NCI-H146 treated with DMSO at 0.1 percent for 48 hours (cell line): ENCODE data around the gene TFCP2L1.
"Not testable (repeated sequence)": the region's sequence is repeated elsewhere in the genome, so short reads cannot be mapped to it uniquely, and the experiment has no call there.

Experiments used
- DNase-seq: peaks from one replicate; lab custom pipeline; 2025; ENCODE audit not compliant: unreplicated experiment; lab: John Stamatoyannopoulos, UW

Gene TFCP2L1

DNA sequence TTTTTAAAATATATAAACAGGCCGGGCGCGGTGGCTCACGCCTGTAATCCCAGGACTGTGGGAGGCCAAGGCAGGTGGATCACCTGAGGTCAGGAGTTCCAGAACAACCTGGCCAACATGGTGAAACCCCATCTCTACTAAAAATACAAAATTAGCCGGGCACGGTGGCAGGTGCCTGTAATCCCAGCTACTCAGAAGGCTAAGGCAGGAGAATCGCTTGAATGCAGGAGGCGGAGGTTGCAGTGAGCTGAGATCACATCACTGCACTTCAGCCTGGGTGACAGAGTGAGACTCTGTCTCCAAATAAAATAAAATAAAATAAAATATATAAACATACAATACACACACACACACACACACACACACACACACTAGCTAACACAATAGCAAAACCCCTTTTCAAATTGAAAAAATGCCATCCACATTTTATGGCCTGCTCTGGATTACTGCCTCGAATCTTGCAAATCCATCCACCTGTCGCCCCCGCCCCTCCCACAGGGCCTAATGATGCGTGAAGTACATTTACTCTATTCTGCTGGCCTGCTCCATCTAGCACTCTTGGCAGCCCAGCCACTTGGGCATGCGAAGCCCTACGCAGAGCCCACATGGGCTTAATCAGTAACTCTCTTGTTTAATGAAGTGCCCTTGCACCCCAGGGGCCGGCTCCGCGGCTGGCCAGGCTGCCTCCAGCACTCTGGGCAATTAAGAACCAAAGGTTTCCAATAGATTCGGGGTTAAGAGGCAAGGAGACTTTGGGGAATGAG lies 57.4 kb downstream of the TFCP2L1 start:
- DNase-seq: peak; percentile 95

DNA sequence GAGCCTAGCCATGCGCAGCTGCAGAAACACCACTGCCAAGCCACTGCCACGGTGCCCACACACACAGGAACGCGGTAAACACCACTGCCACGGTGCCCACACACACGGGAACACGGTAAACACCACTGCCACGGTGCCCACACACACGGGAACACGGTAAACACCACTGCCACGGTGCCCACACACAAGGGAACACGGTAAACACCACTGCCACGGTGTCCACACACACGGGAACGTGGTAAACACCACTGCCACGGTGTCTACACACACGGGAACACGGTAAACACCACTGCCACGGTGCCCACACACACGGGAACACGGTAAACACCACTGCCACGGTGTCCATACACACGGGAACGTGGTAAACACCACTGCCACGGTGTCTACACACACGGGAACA lies 59.3 kb downstream of the TFCP2L1 start:
- DNase-seq: not testable (repeated sequence)

DNA sequence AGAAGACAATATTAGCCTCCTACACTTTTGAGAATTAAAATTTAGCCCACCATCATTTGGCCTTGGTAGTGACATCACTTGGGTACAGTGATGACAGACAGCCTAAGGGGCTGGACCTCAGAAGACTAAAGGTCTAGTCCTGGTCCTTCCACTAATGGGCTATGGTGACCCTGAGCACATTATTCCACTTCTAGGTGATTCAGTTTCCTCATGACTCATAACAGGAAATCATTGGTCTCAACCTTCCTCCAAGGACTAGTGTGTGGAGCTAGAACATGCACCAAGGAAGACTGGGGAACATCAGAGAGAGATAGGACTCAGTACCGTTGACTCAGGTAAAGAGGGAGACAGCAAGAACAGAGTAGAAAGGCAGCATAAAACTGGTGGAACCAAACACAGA lies 64.0 kb downstream of the TFCP2L1 start:
- DNase-seq: no peak

DNA sequence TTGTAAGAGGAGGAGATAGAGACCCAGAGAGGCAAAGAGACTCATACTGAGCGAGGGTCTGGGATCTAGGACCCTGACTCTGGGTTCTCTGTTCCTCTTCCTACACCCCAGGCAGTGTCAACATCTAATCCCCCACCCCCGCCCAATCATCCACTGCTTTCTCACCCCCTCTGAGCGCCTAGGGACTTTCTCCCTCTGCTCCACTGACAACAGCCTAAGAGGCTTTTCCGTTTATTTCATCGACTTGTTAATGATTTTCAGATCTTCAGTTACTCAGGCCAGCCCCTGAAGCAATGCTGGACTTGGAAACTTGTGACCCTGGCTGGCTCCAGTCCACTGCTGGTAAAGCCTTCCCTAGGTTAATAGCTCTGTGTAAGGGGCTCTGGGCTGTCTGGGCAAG lies 65.1 kb downstream of the TFCP2L1 start:
- DNase-seq: no peak

DNA sequence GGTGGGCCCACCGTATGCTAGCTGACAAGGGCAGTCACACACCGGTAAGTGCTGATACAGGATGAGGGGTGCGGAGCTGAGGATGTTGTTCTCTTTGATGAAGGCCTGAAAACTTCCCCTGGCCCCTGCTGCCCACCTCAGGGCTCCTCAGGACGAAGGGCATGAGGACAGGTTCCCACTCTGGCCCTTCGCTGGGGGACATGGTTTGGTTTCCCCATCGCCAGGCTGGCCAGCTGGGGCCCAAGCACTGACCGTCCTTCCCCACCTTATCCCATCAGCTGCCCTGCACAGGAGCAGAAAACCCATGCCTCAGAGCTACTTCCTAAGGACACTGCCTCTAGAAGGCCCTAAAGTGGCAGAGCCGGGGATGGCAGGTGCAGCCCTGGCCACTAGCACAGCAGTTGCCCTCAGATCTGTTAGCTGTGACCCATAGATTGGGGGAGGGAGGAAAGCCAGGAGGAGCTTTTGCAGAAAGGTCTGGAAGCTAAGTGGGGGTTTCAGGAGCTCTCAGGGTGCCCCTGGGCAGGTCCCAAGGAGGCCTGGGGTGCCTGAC lies 66.5 kb downstream of the TFCP2L1 start:
- no peak for DNase-seq

DNA sequence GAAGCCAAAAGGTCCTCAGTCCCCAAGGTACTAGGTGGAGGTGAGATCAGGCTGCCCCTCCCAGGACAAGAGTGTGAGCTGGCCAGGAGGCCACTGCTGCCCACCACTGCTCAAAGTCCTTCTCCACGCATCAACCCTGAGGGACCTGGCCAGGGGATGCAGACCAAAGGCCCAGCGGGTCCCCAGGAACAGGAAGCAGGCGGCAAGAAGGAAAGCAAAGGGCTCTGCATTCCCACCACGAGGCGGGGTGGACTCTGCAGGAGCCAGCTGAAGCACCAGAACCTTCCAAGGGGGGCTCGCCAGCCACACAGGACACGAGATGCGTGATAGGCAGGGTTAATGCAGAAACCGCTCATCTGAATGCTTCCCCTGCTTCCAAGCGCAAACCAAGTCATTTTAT lies 67.4 kb downstream of the TFCP2L1 start:
- DNase-seq: no peak

DNA sequence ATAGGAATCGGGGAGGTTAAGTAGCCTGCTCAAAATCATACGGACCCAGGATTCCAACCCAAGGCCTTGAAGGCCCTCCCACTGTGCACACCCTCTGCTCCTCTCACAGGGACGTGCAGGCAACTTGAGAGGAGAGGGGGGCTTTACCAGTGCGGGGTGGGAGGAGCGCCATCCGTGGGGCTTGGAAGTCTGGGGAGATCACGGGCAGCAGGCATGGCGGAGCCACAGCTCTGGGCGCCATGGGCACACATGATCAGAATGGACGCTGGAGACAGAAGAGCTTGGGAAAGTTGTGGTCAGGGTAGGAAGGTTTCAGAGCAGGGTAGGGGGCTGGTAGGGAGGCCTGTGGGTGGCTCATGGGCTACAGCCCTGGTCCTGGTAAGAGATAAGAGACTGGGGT lies 70.7 kb downstream of the TFCP2L1 start:
- no peak for DNase-seq

DNA sequence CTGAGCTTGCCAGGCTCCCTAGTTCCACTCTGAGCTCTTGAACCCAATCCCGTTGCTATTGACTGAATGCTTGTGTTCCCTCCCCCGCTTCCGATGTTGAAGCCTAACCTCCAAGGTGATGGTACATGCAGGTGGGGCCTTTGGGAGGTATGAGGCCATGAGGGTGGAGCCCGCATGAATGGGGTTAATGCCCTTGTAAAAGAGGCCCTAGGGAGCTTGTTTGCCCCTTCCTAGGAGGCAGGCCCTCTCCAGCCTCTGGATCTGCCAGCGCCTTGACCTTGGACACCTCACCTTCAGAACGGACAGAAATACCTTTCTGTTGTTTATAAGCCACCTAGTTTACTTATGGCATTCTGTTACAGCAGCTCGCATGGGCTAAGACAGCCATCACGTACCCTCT lies 71.6 kb downstream of the TFCP2L1 start:
- DNase-seq: no peak

DNA sequence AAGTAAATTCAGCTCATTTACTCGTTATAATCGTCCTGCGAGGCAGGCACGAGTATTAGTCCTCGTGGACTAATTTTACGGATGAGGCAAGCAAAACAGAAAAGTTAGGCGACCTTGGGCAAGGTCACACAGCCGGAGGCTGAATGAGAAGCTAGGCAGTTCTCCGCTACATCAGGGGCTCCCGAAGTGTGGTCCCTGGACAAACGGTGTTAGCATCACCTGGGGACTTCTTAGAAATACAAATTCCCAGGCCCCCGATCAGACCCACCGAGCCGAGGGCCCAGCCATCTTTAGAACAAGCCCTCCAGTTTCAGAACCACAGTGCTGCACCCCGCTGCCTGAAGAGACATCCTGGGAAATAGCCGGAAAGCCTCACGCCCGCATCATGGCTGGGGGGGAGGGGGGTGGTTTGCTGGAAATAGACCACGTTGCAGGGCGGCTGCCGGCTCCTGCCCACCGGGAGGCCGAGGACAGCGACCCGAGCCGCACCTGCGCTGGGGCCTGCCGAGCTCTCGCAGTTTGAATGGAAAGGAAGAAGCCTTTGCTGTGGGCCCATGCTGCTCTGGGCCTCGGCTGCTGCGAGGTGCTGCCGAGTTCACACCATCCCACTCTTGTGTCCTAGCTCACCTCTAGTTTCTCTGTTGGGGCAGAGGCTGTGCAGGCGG lies 72.2 kb downstream of the TFCP2L1 start:
- DNase-seq: no peak

DNA sequence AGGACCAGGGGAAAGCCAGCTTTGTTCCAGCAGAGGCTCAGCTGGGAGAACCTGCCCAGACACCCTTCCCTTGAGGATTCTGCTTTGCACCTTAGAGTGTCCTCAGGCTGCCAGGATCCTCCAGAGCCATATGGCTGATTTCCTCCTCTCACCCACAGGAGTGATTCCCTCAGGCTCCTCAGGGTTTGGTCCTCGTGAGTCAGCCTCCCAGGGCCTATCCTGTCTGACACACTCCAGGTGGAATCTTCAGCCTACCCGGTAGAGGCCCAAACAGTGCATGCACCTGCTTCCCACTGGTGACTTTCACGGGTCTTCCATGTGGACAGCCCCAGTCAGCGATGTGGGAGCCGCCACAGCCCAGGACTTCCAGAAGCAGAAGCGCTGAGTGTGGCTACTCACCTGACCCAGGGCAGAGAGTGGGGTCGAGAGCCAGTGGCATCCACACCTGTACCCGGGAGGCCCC lies 73.3 kb downstream of the TFCP2L1 start:
- no peak for DNase-seq

DNA sequence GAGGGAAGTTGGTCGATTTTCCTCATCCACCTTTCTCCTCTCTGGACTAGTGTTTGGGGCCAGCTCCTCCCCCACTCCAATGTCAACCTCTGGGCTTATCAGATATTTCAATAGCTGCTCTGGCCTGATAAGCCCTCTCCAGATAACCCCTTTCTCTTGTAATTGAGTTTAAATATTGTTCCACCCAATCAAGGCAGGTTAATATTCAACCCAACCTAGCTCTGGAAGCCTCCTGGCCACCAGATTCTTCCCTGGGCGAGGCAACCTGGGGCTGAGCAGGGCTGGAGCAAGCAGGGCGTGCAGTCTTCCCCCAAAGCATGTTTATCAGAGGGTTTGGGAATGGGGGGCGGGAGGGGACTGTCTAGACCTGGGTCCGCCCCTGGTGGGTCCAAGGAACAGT lies 73.8 kb downstream of the TFCP2L1 start:
- peak; percentile 53 for DNase-seq

DNA sequence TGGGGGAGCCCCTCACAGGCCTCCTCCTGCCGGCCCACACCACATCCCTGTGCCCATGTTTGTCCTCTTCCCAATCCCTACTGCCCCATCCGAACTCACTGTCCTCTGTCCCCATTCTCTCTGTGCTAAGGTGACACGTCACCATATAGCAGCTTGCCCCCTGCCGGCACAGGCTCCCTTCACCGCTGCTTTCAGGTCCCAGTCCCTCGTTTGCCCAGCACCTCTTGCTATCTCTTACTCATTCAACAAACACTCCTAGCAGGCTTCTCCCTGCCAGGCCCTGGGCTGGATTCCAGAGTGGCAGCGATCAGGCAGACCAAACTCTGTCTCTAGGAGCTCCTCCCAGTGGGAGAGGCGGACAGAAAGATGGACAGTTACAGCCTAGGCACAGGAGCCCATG lies 74.3 kb downstream of the TFCP2L1 start:
- no peak for DNase-seq

DNA sequence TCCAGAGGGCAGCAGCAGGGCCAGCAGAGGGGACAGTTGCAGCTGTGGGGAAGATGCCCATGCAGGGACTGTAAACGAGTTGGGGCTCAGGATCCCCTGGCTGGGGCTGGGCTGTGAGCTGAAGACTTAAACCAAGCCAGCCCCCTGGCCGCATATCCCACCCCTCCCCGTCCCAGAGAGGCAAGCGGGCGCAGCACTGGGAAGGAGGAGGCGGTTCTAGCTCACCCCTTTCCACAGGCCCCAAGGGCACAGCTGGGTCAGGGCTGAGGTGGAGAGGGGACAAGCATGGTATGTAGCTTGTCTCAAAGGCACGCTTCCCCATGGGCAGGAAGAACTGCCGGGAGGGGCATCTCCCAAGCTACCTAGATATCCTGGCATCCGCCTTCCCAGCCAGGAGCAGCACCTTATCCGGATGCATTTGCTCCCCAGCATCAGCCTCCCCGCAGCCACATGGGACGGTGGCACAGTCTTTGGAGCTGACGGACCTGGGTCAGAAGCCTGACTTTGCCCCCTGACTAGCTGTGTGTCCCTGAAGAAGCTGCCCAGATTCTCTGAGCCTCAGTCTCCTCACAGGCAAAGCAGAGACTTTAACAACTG lies 75.9 kb downstream of the TFCP2L1 start:
- DNase-seq: no peak

DNA sequence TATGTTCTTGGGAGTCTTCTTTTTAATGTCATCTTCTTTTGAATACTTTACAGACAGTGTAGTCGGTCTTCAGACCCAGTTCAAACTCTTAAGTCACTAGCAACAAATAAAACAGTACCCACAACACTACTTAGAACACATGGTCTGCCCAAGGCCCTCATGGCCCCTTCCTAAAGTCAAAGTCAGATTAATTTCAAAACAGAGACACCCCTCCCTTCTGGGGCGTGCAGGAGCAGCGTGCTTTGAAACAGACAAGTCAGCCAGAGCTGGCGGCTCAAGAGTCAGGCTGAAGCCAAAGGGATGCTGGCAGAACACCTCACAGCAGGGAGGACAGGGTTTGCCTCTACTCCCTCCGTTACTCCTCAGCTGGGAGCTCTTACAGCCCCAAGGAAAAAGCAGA lies 77.5 kb downstream of the TFCP2L1 start:
- DNase-seq: no peak

DNA sequence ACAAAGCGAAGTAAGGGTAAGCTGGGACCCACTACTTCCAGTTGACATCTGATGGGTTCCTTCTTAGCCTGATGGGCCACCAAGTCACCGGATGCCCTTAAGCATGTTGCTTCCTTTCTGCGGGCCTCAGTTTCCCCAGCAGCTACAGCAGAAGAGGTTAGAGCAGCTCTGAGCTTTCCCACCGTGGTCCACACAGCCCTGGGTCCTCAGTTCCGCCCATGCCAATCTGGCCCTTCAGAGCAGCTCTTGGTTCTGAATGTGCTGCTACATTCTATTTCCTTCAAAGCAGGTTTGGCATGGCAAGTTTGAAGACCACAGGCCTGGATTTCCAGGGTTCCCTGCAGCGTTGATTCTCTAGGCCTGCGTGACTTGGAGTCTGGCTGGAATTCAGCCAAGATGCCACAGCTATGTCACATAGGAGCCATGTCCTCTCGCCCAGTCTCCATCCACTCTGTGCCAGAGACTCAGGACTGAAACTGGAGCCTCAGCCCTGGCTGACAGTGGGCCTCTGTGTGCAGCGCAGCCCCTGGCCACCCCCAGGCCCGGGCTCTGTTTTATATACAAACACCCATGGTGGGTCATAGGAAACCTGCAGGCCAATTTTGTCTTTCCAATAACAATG lies 79.6 kb downstream of the TFCP2L1 start:
- DNase-seq: no peak

DNA sequence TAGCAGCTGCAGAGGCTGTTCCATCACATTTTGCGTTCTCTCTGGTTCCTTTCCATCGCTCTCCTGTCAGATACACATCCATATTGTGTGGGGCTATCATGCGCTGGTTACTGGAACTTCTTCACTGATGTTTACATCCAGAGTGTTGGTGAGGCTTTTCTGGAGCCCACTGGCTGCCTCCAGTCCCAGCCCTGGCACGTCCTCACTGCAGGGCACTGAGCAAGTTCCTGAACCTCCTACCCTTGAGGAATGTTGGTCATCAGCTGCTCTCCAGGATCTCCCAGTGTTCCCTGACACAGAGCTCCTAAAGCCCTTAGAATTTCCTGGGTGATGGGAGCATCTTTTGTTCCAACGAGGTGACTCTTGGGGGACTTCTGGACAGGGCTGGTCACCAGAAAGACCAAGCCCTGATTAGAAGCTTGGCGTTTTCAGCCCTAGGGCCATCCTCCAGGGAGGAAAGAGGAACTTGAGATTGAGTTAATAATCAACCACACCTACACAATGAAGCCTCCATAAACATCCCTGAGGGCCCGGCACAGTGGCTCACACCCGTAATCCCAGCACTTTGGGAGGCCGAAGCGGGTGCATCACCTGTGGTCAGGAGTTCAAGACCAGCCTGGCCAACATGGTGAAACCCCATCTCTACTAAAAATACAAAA lies 81.3 kb downstream of the TFCP2L1 start:
- DNase-seq: no peak

DNA sequence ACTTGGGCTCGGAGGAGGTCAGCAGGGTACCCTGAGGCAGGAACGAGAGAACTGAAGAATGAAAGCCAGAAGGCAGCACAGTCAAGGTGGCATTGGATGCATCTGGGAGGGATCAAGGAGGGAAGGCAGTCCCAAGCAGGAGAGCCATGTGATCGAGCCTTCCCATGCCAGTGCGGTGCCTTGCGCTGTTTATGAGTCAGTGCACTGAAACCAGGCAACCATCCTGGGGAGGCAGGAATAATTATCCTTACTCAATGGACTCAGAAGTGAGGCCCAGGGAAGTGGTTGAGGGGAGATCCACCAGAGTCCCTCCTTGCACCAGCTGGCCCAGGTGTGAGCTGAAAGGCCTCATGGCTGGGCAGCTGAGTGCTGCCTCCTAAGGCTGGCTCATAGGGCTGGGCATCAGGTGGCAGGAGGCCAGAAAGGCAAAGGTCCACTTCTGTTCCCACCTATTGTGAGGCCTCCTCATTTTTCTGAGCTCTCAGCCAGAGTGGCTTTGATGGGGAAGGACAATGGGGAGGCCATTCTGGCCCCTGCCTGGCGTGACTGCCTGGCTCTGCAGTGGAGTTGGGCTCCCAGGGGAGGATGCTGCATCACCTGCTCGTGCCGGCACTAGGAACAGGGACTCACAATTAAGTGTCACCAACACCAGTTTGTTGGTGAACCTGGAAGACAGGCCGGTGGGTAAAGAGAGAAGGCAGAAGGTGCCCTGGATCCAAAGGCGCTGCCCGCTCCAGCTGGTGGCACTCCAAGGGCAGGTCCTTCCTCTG lies 82.3 kb downstream of the TFCP2L1 start:
- DNase-seq: no peak

DNA sequence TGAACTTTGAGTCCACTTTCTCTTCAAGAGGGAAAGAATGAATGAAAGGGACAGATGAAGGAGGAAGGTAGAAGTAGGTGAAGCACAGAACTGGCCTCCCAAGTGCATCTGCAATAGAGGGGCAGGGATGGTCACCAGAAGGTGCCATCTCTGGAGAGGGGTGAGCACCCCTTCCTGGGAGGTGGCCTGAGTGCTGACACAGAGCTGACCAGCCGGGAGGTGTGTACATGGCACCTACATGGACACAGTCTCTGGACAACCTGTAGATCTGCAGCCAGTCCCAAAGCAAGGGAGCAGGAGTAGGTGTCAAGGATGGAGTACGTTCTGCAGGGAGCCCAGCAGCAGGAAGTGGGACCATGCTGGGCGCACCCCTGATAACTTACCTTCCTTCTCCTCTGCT lies 83.2 kb downstream of the TFCP2L1 start:
- no peak for DNase-seq

DNA sequence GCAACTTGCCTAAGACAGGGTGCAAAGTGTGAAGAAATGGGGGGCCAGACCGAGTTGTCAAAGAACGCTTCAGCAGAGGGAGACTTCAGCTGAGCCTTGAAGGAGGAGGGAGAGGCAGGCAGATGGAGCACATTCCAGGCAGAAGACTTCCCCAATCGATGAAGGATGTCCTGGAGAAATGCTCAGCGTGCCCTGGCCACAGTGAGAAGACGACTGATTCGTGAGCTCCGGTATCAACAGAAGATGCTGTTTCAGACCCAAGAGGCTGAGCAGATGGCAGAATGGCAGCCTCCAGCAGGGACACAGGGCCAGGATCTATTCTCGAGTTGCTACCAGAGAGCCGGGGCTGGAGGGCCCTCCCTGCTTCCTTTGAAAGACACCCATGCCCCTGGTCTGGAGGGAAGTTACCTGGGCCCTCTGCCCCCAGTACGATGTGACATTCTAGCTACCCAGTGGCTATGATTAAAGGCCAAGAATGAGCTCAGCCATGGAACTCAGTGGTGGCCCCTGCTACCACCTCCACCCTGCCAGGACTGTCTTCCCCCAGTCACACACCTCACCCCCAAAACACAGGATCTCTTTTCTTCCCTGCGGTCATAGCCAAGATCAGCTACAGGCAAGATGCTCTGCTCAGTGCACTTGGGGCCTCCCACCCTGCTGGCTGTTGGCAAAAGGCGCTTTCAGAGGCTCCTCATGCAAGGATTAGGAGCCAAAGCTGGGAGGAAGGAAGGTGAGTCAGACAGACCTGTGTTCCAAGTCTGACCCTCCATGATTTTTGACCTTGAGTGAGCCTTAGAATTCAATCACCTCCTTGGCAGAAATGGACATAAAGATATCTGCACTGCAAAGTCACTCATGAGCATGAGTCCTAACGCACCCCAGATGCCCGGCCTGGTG lies 84.3 kb downstream of the TFCP2L1 start:
- DNase-seq: no peak
